Esophagus muscularis mucosa (tissue), 4 donors: ENCODE measurements around the gene LY6G5C. TPM values are rescaled to one million over a fixed set of nuclear protein-coding genes. Genes with fewer than 3 reads are reported as not detected.

Experiments
- DNase-seq: peaks from one replicate; pipeline ENCODE4 v3.0.0-alpha.2; 2017; ENCODE audit errors: extremely low spot score
- H3K27ac ChIP-seq, 4 donors: fragments of 200-600 bp; sonication (generic); replicated peaks in 1 of 4; 1 replicate in 3 of 4; 2 replicates in 1 of 4; pipeline ENCODE4 v1.5.1; 2016 to 2019; ENCODE audit warnings: mild to moderate bottlenecking in 1 of 4
- H3K27me3 ChIP-seq, 4 donors: fragments of 200-600 bp; sonication (generic); one replicate each; pipeline versions ENCODE4 v1.5.1 to v1.6.0; 2016 to 2019
- H3K36me3 ChIP-seq, 4 donors: fragments of 200-600 bp; sonication (generic); one replicate each; pipeline ENCODE4 v1.5.1; 2016 to 2019
- H3K4me1 ChIP-seq, 4 donors: fragments of 200-600 bp; sonication (generic); one replicate each; pipeline ENCODE4 v1.5.1; 2016 to 2019
- H3K4me3 ChIP-seq, 4 donors: fragments of 200-600 bp; sonication (generic); 1 replicate in 2 of 4; 2 replicates in 2 of 4; pipeline ENCODE4 v1.5.1; 2016 to 2019; ENCODE audit warnings: mild to moderate bottlenecking in 4 of 4, moderate library complexity in 1 of 4
- H3K9me3 ChIP-seq, 4 donors: fragments of 200-600 bp; sonication (generic); 1 replicate in 3 of 4; 2 replicates in 1 of 4; pipeline ENCODE4 v1.5.1; 2016 to 2019
- CTCF ChIP-seq, 3 experiments: fragments of 200-600 bp in 2 of 3; fragments of 450-650 bp in 1 of 3; sonication (generic) in 2 of 3; IDR thresholded peaks; one replicate each; pipeline ENCODE4 v1.5.1; 2017 to 2019; ENCODE audit warnings: antibody characterized with exemption in 3 of 3, mild to moderate bottlenecking in 2 of 3, moderate library complexity in 1 of 3
- EP300 ChIP-seq: sonication (generic); formaldehyde crosslinking; IDR thresholded peaks from one replicate; pipeline ENCODE4 v1.6.1; 2017; ENCODE audit warnings: antibody characterized with exemption
- POLR2A ChIP-seq: fragments of 450-650 bp; IDR thresholded peaks from one replicate; pipeline ENCODE4 v1.6.1; 2017; ENCODE audit warnings: antibody characterized with exemption, moderate library complexity, mild to moderate bottlenecking, low read depth
- POLR2AphosphoS5 ChIP-seq, 2 donors: sonication (generic); formaldehyde crosslinking; IDR thresholded peaks; one replicate each; pipeline ENCODE4 v1.6.1; 2017; ENCODE audit warnings: antibody characterized with exemption in 2 of 2
- WGBS: methylation state at CpG from one replicate; pipeline ENCODE4 v1.1.5; 2018; 5-methylcytosine and 5-hydroxymethylcytosine counted together
- intact Hi-C: fragments of 100-400 bp; cut with DNase I; formaldehyde crosslinking; loops from one replicate; pipeline ENCODE4 v1.15.1; 2023
- total RNA-seq, 4 donors: library from RNA; depleted of rRNA; stranded (reverse); fragments of >200 nt; gene quantifications; one replicate each; pipeline versions ENCODE4 v1.1.0 to v1.2.1, GENCODE V29; 2016

LY6G5C gene
- total RNA-seq, 4 donors from 2014 or later: 2.0 to 2.9 TPM; not detected in 2

- Histone ChIP-seq H3K9me3 (no peaks in the 10 kb centered on the region), H3K27me3 (no peaks in the 10 kb centered on the region), H3K4me3 (no peak overlapping the region), H3K36me3 (peaks cover 0 to 47% (median 36%) of the 10 kb centered on the region in 4 donors), H3K27ac (peak overlapping the region in 1 of 4 donors; percentile 20), H3K4me1 (peaks cover 53 to 78% (median 62%) of the 10 kb centered on the region in 4 donors)
- TF ChIP-seq POLR2A: no peak
- TF ChIP-seq EP300: no peak
- TF ChIP-seq POLR2AphosphoS5 (IDR thresholded peaks at IDR 0.05): no peak
- TF ChIP-seq CTCF (IDR thresholded peaks at IDR 0.05): no peak
- intact Hi-C loops: no loop called here
- DNase-seq: no peak
- WGBS: 73% methylated on average over 4 of the region's 4 CpGs
These were observed 22.6 kb downstream of the LY6G5C start for GRCh38 chr6:31658158-31658688.

GRCh38 chr6:31657406-31658157 is 23.3 kb downstream of the LY6G5C start:
- WGBS: 69% methylated on average over 6 of the region's 6 CpGs
- intact Hi-C loops: no loop called here
- Histone ChIP-seq H3K36me3 (peaks cover 0 to 45% (median 34%) of the 10 kb centered on the region in 4 donors), H3K4me1 (peaks cover 48 to 73% (median 58%) of the 10 kb centered on the region in 4 donors), H3K27ac (peak overlapping the region in 2 of 4 donors; percentile 17 to 20), H3K27me3 (no peaks in the 10 kb centered on the region), H3K4me3 (no peak overlapping the region), H3K9me3 (no peaks in the 10 kb centered on the region)
- no peak for DNase-seq
- no peak for TF ChIP-seq EP300
- no peak for TF ChIP-seq CTCF (IDR thresholded peaks at IDR 0.05)
- TF ChIP-seq POLR2AphosphoS5 (IDR thresholded peaks at IDR 0.05): no peak
- no peak for TF ChIP-seq POLR2A

- Histone ChIP-seq H3K27me3 (no peaks in the 10 kb centered on the region), H3K9me3 (no peaks in the 10 kb centered on the region), H3K36me3 (peaks cover 0 to 37% (median 27%) of the 10 kb centered on the region in 4 donors), H3K4me3 (no peak within 1 kb of the TSS), H3K27ac (no peak within 1 kb of the TSS), H3K4me1 (peaks cover 42 to 69% (median 54%) of the 10 kb centered on the region in 4 donors)
- intact Hi-C loops: no loop called here
- no peak for DNase-seq
- TF ChIP-seq POLR2A: no peak
- TF ChIP-seq CTCF (IDR thresholded peaks at IDR 0.05): no peak
- TF ChIP-seq EP300: no peak
- TF ChIP-seq POLR2AphosphoS5 (IDR thresholded peaks at IDR 0.05): no peak
- 87% methylated on average over 8 of the region's 8 CpGs for WGBS
These were observed 25.3 kb downstream of the LY6G5C start, which contains the start of gene APOM for GRCh38 chr6:31655349-31656237. Gene APOM (plus strand): TSS chr6:31655894. CDS start chr6:31655967, 73 bp downstream.

GRCh38 chr6:31654574-31655348 is 26.1 kb downstream of the LY6G5C start:
- intact Hi-C loops: no loop called here
- no peaks in the 10 kb centered on the region for H3K9me3 ChIP-seq

More at GRCh38 chr6:31654574-31655348, 26.1 kb downstream of the LY6G5C start:
- H3K27ac ChIP-seq: no peak overlapping the region
- TF ChIP-seq CTCF (IDR thresholded peaks at IDR 0.05) (no peak), POLR2AphosphoS5 (IDR thresholded peaks at IDR 0.05) (no peak), EP300 (no peak), POLR2A (no peak)
- no peak overlapping the region for H3K4me3 ChIP-seq
- WGBS: 84% methylated on average over 8 of the region's 8 CpGs
- H3K4me1 ChIP-seq: peaks cover 42 to 72% (median 56%) of the 10 kb centered on the region in 4 donors
- peaks cover 0 to 44% (median 30%) of the 10 kb centered on the region in 4 donors for H3K36me3 ChIP-seq
- DNase-seq: no peak
- no peaks in the 10 kb centered on the region for H3K27me3 ChIP-seq
